Osteoblast (primary cell): ENCODE data around the gene IQGAP3. TPM values are rescaled to one million over a fixed set of nuclear protein-coding genes. Genes with fewer than 3 reads are reported as not detected.
A peak's percentile ranks its signal among the peaks of the same experiment; 100 is the strongest.

ENCODE experiments used
- DNase-seq: peaks from one replicate; pipeline ENCODE4 v3.0.0; 2011; ENCODE audit warnings: low spot score, mixed read lengths; ENCODE audit not compliant: insufficient read length; ENCODE audit errors: missing footprints
- H2AFZ ChIP-seq: 2 replicates; pipeline ENCODE4 v1.6.0; 2011; ENCODE audit warnings: mild to moderate bottlenecking, low read length
- H3K27ac ChIP-seq: 2 replicates; pipeline ENCODE4 v1.5.1; 2011; ENCODE audit warnings: mild to moderate bottlenecking, low read depth, low read length, moderate library complexity
- H3K27me3 ChIP-seq: 2 replicates; pipeline ENCODE4 v1.6.0; 2012; ENCODE audit warnings: mild to moderate bottlenecking, control low read depth, inconsistent platforms, low read length, moderate library complexity; ENCODE audit not compliant: insufficient read depth
- H3K36me3 ChIP-seq: 2 replicates; pipeline ENCODE4 v1.5.1; 2011; ENCODE audit warnings: mild to moderate bottlenecking, low read length, control low read depth, moderate library complexity; ENCODE audit not compliant: insufficient read depth
- H3K4me1 ChIP-seq: 2 replicates; pipeline ENCODE4 v1.5.1; 2011; ENCODE audit warnings: mild to moderate bottlenecking, low read length, control low read depth, moderate library complexity; ENCODE audit not compliant: insufficient read depth
- H3K4me2 ChIP-seq: 2 replicates; pipeline ENCODE4 v1.6.0; 2011; ENCODE audit warnings: mild to moderate bottlenecking, low read length; ENCODE audit not compliant: insufficient read depth
- H3K4me3 ChIP-seq: fragments of 200-600 bp; sonication (generic); 3 replicates; pipeline ENCODE4 v1.5.1; 2012; ENCODE audit warnings: mild to moderate bottlenecking, low read length, inconsistent platforms; ENCODE audit not compliant: insufficient read depth
- H3K79me2 ChIP-seq: 2 replicates; pipeline ENCODE4 v1.6.0; 2012; ENCODE audit warnings: mild to moderate bottlenecking, low read length, control low read depth, inconsistent platforms; ENCODE audit not compliant: insufficient read depth
- H3K9me3 ChIP-seq: 2 replicates; pipeline ENCODE4 v1.5.1; 2011; ENCODE audit warnings: low read depth, low read length, control low read depth
- H4K20me1 ChIP-seq: 2 replicates; pipeline ENCODE4 v1.6.0; 2012; ENCODE audit warnings: mild to moderate bottlenecking, low read length, control low read depth; ENCODE audit not compliant: insufficient read depth
- total RNA-seq: library from RNA; depleted of rRNA; stranded (reverse); fragments of >200 nt; gene quantifications from 2 replicates; pipeline ENCODE4 v1.2.3, GENCODE V29; 2012
- TF ChIP-seq, protein P1 (sequence below): IDR thresholded peaks from 2 replicates; pipeline ENCODE4 v1.5.1; 2011; ENCODE audit warnings: mild to moderate bottlenecking, low read depth, low read length, moderate library complexity; ENCODE audit errors: extremely low read depth

The IQGAP3 gene
- total RNA-seq, 1 donor = 2.9 TPM

DNA sequence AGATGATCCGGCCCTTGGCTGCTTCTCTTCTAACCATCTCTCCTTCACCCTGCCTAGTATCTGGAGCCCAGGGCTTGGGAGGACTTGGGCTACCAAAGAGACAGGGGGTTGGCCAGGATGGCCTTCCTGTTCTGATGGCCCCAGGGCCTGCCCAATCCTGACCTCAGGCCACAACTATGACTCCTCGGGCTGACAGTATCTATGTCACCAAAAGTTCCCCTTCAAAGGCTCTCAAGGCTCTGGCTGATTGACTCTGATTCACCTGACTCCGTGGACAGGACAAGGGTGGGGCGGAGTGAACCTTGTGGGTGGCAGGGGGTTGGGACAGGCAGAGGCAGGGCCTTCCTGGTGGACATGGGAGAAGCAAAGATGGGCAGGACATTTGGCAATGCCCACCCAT lies 84.5 kb downstream of the IQGAP3 start:
- Histone ChIP-seq H3K79me2 (peaks cover 100% of the 10 kb centered on the region), H3K27me3 (no peaks in the 10 kb centered on the region), H3K36me3 (peaks cover 3% of the 10 kb centered on the region), H3K9me3 (no peaks in the 10 kb centered on the region), H4K20me1 (peaks cover 100% of the 10 kb centered on the region), H3K4me1 (peaks cover 41% of the 10 kb centered on the region), H3K27ac (no peak overlapping the region), H2AFZ (no peak overlapping the region), H3K4me3 (no peak overlapping the region), H3K4me2 (no peak overlapping the region)
- TF ChIP-seq, protein P1, sequence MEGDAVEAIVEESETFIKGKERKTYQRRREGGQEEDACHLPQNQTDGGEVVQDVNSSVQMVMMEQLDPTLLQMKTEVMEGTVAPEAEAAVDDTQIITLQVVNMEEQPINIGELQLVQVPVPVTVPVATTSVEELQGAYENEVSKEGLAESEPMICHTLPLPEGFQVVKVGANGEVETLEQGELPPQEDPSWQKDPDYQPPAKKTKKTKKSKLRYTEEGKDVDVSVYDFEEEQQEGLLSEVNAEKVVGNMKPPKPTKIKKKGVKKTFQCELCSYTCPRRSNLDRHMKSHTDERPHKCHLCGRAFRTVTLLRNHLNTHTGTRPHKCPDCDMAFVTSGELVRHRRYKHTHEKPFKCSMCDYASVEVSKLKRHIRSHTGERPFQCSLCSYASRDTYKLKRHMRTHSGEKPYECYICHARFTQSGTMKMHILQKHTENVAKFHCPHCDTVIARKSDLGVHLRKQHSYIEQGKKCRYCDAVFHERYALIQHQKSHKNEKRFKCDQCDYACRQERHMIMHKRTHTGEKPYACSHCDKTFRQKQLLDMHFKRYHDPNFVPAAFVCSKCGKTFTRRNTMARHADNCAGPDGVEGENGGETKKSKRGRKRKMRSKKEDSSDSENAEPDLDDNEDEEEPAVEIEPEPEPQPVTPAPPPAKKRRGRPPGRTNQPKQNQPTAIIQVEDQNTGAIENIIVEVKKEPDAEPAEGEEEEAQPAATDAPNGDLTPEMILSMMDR = no peak
- DNase-seq = no peak

GRCh38 chr1:156486421-156487344 lies 85.7 kb downstream of the IQGAP3 start:
- TF ChIP-seq, protein P1 = no peak
- peaks cover 14% of the 10 kb centered on the region for H3K36me3 ChIP-seq
- no peak overlapping the region for H3K4me2 ChIP-seq
- no peaks in the 10 kb centered on the region for H3K27me3 ChIP-seq
- DNase-seq = peak; percentile 66
- H3K9me3 ChIP-seq = no peaks in the 10 kb centered on the region
- H2AFZ ChIP-seq = no peak overlapping the region
- no peak overlapping the region for H3K4me3 ChIP-seq
- peaks cover 34% of the 10 kb centered on the region for H3K4me1 ChIP-seq
- peaks cover 100% of the 10 kb centered on the region for H3K79me2 ChIP-seq
- no peak overlapping the region for H3K27ac ChIP-seq
- peaks cover 98% of the 10 kb centered on the region for H4K20me1 ChIP-seq

DNA sequence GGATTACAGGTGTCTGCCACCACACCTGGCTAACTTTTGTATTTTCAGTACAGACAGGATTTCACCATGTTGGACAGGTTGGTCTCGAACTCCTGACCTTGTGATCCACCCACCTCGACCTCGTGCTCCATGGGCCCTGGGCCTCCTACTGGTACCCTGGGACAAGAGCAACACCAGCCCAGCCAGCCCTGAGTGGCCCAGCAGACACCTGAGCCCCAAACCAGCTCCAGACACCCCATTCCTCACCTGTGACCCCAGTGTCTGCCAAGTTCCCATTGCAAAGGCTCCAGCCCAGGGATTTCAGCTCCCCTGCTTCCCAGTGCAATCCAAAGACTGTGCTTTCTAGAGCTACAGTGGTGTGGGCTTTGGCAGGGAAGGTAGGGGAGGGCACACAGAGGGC lies 86.4 kb downstream of the IQGAP3 start:
- Histone ChIP-seq H2AFZ (no peak overlapping the region), H3K4me1 (peaks cover 27% of the 10 kb centered on the region), H4K20me1 (peaks cover 98% of the 10 kb centered on the region), H3K4me3 (no peak overlapping the region), H3K9me3 (no peaks in the 10 kb centered on the region), H3K36me3 (peaks cover 21% of the 10 kb centered on the region), H3K27me3 (no peaks in the 10 kb centered on the region), H3K4me2 (no peak overlapping the region), H3K27ac (no peak overlapping the region), H3K79me2 (peaks cover 100% of the 10 kb centered on the region)
- TF ChIP-seq, protein P1 = no peak
- DNase-seq = no peak

DNA sequence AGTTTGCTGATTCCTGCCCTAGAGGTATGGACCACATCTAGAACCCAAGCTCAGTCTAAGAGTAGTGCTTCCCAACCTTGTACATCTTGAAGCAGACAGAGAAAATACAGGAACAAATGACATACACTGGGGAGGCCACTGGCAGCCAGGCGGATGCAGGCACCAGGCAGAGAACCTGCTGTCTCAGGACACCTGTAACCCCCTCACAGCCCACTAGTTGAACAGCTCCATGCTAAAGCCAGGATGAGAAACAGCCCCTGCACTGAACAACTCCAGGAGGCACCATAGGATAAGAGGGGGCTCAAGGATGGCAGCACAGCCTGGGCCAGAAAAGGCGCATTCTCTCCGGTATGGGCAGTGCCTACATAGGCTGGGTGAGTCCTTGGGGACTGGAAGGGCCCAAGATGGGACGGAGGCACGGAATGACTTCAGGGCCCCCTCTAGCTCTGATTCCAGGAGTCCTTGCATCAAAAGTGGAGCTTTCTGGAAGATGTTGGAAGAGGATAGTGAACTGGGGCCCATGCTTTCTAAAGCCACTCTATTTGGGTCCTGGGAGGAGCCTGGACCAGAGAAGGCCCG lies 87.8 kb downstream of the IQGAP3 start:
- H3K27me3 ChIP-seq = no peaks in the 10 kb centered on the region
- no peak overlapping the region for H3K27ac ChIP-seq
- DNase-seq = peak; percentile 54

More for the DNA sequence above, 87.8 kb downstream of the IQGAP3 start:
- Histone ChIP-seq H4K20me1 (peaks cover 97% of the 10 kb centered on the region), H3K79me2 (peaks cover 100% of the 10 kb centered on the region), H2AFZ (no peak overlapping the region), H3K4me1 (peaks cover 13% of the 10 kb centered on the region), H3K4me2 (no peak overlapping the region), H3K4me3 (no peak overlapping the region), H3K9me3 (no peaks in the 10 kb centered on the region), H3K36me3 (peaks cover 36% of the 10 kb centered on the region)
- TF ChIP-seq, protein P1 = no peak
